NCI-H2171 treated with DMSO at 0.1 percent for 48 hours (cell line): ENCODE data around the gene SET.
"Not testable (repeated sequence)": the region's sequence is repeated elsewhere in the genome, so short reads cannot be mapped to it uniquely, and the experiment has no call there.

Source experiments
- DNase-seq: peaks from one replicate; lab custom pipeline; 2025; lab: John Stamatoyannopoulos, UW

The SET gene

GRCh38 chr9:128687453-128687852 lies 1.6 kb upstream of the SET start:
- DNase-seq = no peak

GRCh38 chr9:128689293-128689774 lies 312 bp downstream of the SET start:
- DNase-seq = peak; percentile 67

- DNase-seq = peak; percentile 69
These were observed 1.0 kb downstream of the SET start for GRCh38 chr9:128689820-128690683.

- DNase-seq = no peak
These were observed 1.6 kb downstream of the SET start for GRCh38 chr9:128690684-128691034.

GRCh38 chr9:128693738-128694137 lies 4.7 kb downstream of the SET start:
- not testable (repeated sequence) for DNase-seq

- no peak for DNase-seq
These were observed 5.3 kb downstream of the SET start for GRCh38 chr9:128694344-128694743.

GRCh38 chr9:128696923-128697707 lies 8.1 kb downstream of the SET start:
- DNase-seq = no peak

- DNase-seq = not testable (repeated sequence)
These were observed 10.2 kb downstream of the SET start for GRCh38 chr9:128699096-128699795.

GRCh38 chr9:128701227-128701854 lies 12.3 kb downstream of the SET start:
- no peak for DNase-seq

GRCh38 chr9:128702445-128702948 lies 13.5 kb downstream of the SET start, which contains the start of gene PKN3:
TSS of gene PKN3 (plus strand) at chr9:128702503. CDS start at chr9:128702916, 413 bp downstream.
- peak; percentile 80 for DNase-seq

GRCh38 chr9:128702949-128703615 lies 14.1 kb downstream of the SET start:
- no peak for DNase-seq

- DNase-seq = no peak
These were observed 14.8 kb downstream of the SET start for GRCh38 chr9:128703616-128704355.

- no peak for DNase-seq
These were observed 15.3 kb downstream of the SET start for GRCh38 chr9:128704356-128704670.

- no peak for DNase-seq
These were observed 16.3 kb downstream of the SET start for GRCh38 chr9:128705051-128705965.

- DNase-seq = no peak
These were observed 17.0 kb downstream of the SET start for GRCh38 chr9:128706045-128706444.

- DNase-seq = no peak
These were observed 17.8 kb downstream of the SET start for GRCh38 chr9:128706671-128707381.

GRCh38 chr9:128707446-128707845 lies 18.4 kb downstream of the SET start:
- DNase-seq = no peak
